ENCODE measurements around the gene HMGN4. TPM values are rescaled to one million over a fixed set of nuclear protein-coding genes. Genes with fewer than 3 reads are reported as not detected.
A peak's percentile ranks its signal among the peaks of the same experiment; 100 is the strongest.

HMGN4 gene
- total and polyA plus RNA-seq, 9 of the 15 experiments (the other 6 are each of a cell fraction or from before 2014, with no cell fraction given) = 35.4 to 134 (median 94.1) TPM

DNA sequence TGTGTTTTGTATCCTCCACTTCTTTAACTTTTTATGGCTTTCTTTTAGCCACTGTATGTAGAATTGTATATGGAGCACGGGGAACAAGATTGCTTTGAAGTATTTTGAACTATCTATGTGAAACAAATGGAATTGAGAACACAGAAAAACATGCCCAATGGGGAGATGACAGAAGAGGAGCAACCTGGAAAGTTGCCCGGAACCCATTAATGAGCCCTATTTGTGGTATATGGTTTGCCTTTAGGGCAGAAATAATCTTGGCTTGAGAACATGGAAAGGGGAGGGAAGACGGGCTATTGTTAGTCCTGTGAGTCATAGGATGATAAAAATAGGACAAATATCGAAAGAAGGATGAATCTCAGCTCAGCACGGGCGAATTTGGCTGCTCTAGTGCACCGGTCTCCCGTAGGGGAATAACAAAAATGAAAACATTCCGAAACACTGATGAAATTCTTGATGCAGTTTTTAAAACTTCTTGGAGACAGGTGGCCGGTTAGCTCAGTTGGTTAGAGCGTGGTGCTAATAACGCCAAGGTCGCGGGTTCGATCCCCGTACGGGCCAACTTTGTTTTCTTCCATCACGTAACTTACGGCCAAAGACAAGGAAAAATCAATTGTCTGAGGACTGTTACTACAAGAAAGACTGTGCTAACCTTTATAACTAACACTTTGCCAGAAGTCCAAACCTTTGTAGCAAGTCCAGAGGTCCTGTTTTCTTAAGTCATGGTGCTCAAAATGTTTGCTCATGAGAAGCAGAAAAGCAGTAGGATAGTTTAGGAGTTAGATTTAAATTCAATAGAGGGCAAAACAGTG is 15.7 kb downstream of the HMGN4 start (continued):
- TF ChIP-seq, protein P1, sequence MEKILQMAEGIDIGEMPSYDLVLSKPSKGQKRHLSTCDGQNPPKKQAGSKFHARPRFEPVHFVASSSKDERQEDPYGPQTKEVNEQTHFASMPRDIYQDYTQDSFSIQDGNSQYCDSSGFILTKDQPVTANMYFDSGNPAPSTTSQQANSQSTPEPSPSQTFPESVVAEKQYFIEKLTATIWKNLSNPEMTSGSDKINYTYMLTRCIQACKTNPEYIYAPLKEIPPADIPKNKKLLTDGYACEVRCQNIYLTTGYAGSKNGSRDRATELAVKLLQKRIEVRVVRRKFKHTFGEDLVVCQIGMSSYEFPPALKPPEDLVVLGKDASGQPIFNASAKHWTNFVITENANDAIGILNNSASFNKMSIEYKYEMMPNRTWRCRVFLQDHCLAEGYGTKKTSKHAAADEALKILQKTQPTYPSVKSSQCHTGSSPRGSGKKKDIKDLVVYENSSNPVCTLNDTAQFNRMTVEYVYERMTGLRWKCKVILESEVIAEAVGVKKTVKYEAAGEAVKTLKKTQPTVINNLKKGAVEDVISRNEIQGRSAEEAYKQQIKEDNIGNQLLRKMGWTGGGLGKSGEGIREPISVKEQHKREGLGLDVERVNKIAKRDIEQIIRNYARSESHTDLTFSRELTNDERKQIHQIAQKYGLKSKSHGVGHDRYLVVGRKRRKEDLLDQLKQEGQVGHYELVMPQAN (IDR thresholded peaks at IDR 0.05; ENCODE audit: borderline replicate concordance) = 0 out of 2 replicates have a peak, but pooled peaks have one; percentile 26
- TF ChIP-seq RBBP5 (IDR thresholded peaks at IDR 0.05; ENCODE audit: borderline replicate concordance, insufficient read depth, low read length, poor library complexity, severe bottlenecking) (peak; percentile 62), BMI1 (IDR thresholded peaks at IDR 0.05; ENCODE audit: low read length) (no peak), SMARCA4 (IDR thresholded peaks at IDR 0.05) (peak; percentile 59), TCF7L2 (IDR thresholded peaks at IDR 0.05; ENCODE audit: low read depth, low read length) (no peak), ZFP30 (CRISPR knock-in tag; IDR thresholded peaks at IDR 0.05; ENCODE audit: borderline replicate concordance) (no peak), C11orf30 (IDR thresholded peaks at IDR 0.05; ENCODE audit: low read depth) (no peak), BCOR (IDR thresholded peaks at IDR 0.05) (peak; percentile 42; the same call in 1 of the 2 replicates), ZSCAN29 (IDR thresholded peaks at IDR 0.05) (peak; percentile 91), KDM5B (IDR thresholded peaks at IDR 0.05; ENCODE audit: insufficient replicate concordance, low read depth, low read length) (peak; percentile 62), ZNF12 (CRISPR knock-in tag; IDR thresholded peaks at IDR 0.05) (no peak; the same call in 1 of the 2 replicates), FOSL1 (tag; conservative IDR thresholded peaks at IDR 0.05) (peak; percentile 84), LCOR (CRISPR knock-in tag; IDR thresholded peaks at IDR 0.05) (peak; percentile 86; the same call in 1 of the 2 replicates), ZNF830 (CRISPR knock-in tag; IDR thresholded peaks at IDR 0.05) (no peak)
- TF ChIP-seq, protein P2, sequence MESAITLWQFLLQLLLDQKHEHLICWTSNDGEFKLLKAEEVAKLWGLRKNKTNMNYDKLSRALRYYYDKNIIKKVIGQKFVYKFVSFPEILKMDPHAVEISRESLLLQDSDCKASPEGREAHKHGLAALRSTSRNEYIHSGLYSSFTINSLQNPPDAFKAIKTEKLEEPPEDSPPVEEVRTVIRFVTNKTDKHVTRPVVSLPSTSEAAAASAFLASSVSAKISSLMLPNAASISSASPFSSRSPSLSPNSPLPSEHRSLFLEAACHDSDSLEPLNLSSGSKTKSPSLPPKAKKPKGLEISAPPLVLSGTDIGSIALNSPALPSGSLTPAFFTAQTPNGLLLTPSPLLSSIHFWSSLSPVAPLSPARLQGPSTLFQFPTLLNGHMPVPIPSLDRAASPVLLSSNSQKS (CRISPR knock-in tag; IDR thresholded peaks at IDR 0.05) = no peak
- TF ChIP-seq, protein P3, sequence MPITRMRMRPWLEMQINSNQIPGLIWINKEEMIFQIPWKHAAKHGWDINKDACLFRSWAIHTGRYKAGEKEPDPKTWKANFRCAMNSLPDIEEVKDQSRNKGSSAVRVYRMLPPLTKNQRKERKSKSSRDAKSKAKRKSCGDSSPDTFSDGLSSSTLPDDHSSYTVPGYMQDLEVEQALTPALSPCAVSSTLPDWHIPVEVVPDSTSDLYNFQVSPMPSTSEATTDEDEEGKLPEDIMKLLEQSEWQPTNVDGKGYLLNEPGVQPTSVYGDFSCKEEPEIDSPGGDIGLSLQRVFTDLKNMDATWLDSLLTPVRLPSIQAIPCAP (CRISPR knock-in tag; IDR thresholded peaks at IDR 0.05; ENCODE audit: borderline replicate concordance) = no peak
- TF ChIP-seq, protein P4, sequence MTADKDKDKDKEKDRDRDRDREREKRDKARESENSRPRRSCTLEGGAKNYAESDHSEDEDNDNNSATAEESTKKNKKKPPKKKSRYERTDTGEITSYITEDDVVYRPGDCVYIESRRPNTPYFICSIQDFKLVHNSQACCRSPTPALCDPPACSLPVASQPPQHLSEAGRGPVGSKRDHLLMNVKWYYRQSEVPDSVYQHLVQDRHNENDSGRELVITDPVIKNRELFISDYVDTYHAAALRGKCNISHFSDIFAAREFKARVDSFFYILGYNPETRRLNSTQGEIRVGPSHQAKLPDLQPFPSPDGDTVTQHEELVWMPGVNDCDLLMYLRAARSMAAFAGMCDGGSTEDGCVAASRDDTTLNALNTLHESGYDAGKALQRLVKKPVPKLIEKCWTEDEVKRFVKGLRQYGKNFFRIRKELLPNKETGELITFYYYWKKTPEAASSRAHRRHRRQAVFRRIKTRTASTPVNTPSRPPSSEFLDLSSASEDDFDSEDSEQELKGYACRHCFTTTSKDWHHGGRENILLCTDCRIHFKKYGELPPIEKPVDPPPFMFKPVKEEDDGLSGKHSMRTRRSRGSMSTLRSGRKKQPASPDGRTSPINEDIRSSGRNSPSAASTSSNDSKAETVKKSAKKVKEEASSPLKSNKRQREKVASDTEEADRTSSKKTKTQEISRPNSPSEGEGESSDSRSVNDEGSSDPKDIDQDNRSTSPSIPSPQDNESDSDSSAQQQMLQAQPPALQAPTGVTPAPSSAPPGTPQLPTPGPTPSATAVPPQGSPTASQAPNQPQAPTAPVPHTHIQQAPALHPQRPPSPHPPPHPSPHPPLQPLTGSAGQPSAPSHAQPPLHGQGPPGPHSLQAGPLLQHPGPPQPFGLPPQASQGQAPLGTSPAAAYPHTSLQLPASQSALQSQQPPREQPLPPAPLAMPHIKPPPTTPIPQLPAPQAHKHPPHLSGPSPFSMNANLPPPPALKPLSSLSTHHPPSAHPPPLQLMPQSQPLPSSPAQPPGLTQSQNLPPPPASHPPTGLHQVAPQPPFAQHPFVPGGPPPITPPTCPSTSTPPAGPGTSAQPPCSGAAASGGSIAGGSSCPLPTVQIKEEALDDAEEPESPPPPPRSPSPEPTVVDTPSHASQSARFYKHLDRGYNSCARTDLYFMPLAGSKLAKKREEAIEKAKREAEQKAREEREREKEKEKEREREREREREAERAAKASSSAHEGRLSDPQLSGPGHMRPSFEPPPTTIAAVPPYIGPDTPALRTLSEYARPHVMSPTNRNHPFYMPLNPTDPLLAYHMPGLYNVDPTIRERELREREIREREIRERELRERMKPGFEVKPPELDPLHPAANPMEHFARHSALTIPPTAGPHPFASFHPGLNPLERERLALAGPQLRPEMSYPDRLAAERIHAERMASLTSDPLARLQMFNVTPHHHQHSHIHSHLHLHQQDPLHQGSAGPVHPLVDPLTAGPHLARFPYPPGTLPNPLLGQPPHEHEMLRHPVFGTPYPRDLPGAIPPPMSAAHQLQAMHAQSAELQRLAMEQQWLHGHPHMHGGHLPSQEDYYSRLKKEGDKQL (CRISPR knock-in tag; IDR thresholded peaks at IDR 0.05; ENCODE audit: borderline replicate concordance) = no peak

Data from K562 (cell line).